ENCODE results near the gene STX18. TPM values are rescaled to one million over a fixed set of nuclear protein-coding genes. Genes with fewer than 3 reads are reported as not detected.
A peak's percentile ranks its signal among the peaks of the same experiment; 100 is the strongest.
"Not testable (repeated sequence)": the region's sequence is repeated elsewhere in the genome, so short reads cannot be mapped to it uniquely, and the experiment has no call there.

STX18 gene
- total and polyA plus RNA-seq, 2 donors (not counting 1 experiment from before 2014, with no cell fraction given), result 27.4 to 28.2 TPM

DNA sequence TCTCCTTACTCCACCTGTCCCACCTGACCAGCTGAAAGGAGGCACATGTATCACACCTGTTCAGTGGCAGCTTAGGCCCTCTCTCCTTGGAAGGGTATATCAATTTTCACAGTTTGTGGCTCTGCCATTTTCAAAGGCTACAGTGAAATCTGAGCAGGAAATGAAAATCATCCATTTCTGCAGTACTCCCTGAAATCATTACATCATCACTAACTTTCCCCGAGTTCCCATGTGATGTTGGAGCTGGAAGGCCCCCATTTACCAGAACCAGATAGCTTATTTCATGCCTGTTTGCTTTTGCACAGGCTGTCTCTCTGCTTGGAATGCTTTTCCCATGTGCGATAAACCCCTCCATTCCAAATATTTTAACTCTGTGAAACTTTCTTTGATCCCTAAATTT is 31.0 kb upstream of the STX18 start:
- no peak overlapping the region for H2AFZ ChIP-seq (ENCODE audit: low read length)
- no peaks in the 10 kb centered on the region for H3K36me3 ChIP-seq (ENCODE audit: control insufficient read depth, insufficient read depth, low read length)
- H3K4me2 ChIP-seq (ENCODE audit: extremely low read depth, insufficient read depth, low read length), result no peak overlapping the region
- no peaks in the 10 kb centered on the region for H3K9me3 ChIP-seq (ENCODE audit: control insufficient read depth, insufficient read depth, low read depth, low read length)
- peak in 1 of 2 donors; percentile 27 for DNase-seq (ENCODE audit: low read depth in 2 of 2)
- H3K4me1 ChIP-seq (ENCODE audit: control insufficient read depth, extremely low read depth, insufficient read depth, low read length), result peaks cover 6% of the 10 kb centered on the region
- no peak overlapping the region for H3K4me3 ChIP-seq (replicated peaks in 1 of 4; ENCODE audit: control extremely low read depth in 1 of 4, insufficient read depth in 1 of 4, low read depth in 3 of 4, low read length in 4 of 4)
- H4K20me1 ChIP-seq (ENCODE audit: control insufficient read depth, extremely low read depth, insufficient read depth, low read length), result no peaks in the 10 kb centered on the region
- no peak overlapping the region for H3K27ac ChIP-seq (ENCODE audit: insufficient read depth, low read length)
- TF ChIP-seq, protein P1, sequence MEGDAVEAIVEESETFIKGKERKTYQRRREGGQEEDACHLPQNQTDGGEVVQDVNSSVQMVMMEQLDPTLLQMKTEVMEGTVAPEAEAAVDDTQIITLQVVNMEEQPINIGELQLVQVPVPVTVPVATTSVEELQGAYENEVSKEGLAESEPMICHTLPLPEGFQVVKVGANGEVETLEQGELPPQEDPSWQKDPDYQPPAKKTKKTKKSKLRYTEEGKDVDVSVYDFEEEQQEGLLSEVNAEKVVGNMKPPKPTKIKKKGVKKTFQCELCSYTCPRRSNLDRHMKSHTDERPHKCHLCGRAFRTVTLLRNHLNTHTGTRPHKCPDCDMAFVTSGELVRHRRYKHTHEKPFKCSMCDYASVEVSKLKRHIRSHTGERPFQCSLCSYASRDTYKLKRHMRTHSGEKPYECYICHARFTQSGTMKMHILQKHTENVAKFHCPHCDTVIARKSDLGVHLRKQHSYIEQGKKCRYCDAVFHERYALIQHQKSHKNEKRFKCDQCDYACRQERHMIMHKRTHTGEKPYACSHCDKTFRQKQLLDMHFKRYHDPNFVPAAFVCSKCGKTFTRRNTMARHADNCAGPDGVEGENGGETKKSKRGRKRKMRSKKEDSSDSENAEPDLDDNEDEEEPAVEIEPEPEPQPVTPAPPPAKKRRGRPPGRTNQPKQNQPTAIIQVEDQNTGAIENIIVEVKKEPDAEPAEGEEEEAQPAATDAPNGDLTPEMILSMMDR (conservative IDR thresholded peaks at IDR 0.05 in 1 of 2, IDR thresholded peaks at IDR 0.05 in 1 of 2; ENCODE audit: low read depth in 1 of 2, low read length in 2 of 2), result no peak
- TF ChIP-seq EZH2 (IDR thresholded peaks at IDR 0.05; ENCODE audit: low read length, missing control alignments), result no peak
- H3K9ac ChIP-seq (ENCODE audit: insufficient read depth, low read length), result no peak overlapping the region
- H3K27me3 ChIP-seq (ENCODE audit: control insufficient read depth, insufficient read depth, low read length), result no peaks in the 10 kb centered on the region
- no peaks in the 10 kb centered on the region for H3K79me2 ChIP-seq (ENCODE audit: control insufficient read depth, insufficient read depth, low read length)

DNA sequence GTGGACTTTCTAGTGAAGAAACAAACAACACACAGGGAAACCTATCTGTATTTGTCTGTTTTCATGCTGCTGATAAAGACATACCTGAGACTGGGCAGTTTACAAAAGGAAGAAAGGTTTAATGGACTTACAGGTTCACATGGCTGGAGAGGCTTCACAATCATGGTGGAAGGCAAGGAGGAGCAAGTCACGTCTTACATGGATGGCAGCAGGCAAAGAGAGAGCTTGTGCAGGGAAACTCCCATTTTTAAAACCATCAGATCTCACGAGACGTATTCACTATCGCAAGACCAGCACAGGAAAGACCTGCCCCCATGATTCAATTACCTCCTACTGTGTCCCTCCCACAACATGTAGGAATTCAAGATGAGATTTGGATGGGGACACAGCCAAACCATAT is 28.0 kb upstream of the STX18 start:
- not testable (repeated sequence) for H3K79me2 ChIP-seq (ENCODE audit: control insufficient read depth, insufficient read depth, low read length); H3K4me1 ChIP-seq (ENCODE audit: control insufficient read depth, extremely low read depth, insufficient read depth, low read length); H2AFZ ChIP-seq (ENCODE audit: low read length); H3K4me3 ChIP-seq (replicated peaks in 1 of 4; ENCODE audit: control extremely low read depth in 1 of 4, insufficient read depth in 1 of 4, low read depth in 3 of 4, low read length in 4 of 4); H3K4me2 ChIP-seq (ENCODE audit: extremely low read depth, insufficient read depth, low read length); DNase-seq (ENCODE audit: low read depth in 2 of 2); H3K9me3 ChIP-seq (ENCODE audit: control insufficient read depth, insufficient read depth, low read depth, low read length); H3K27me3 ChIP-seq (ENCODE audit: control insufficient read depth, insufficient read depth, low read length); H3K9ac ChIP-seq (ENCODE audit: insufficient read depth, low read length); H3K36me3 ChIP-seq (ENCODE audit: control insufficient read depth, insufficient read depth, low read length); H3K27ac ChIP-seq (ENCODE audit: insufficient read depth, low read length); H4K20me1 ChIP-seq (ENCODE audit: control insufficient read depth, extremely low read depth, insufficient read depth, low read length)

- DNase-seq (ENCODE audit: low read depth in 2 of 2), result peak in 1 of 2 donors; percentile 24
- no peaks in the 10 kb centered on the region for H3K27me3 ChIP-seq (ENCODE audit: control insufficient read depth, insufficient read depth, low read length)
- no peaks in the 10 kb centered on the region for H4K20me1 ChIP-seq (ENCODE audit: control insufficient read depth, extremely low read depth, insufficient read depth, low read length)
- no peak overlapping the region for H2AFZ ChIP-seq (ENCODE audit: low read length)
- no peak overlapping the region for H3K4me3 ChIP-seq (replicated peaks in 1 of 4; ENCODE audit: control extremely low read depth in 1 of 4, insufficient read depth in 1 of 4, low read depth in 3 of 4, low read length in 4 of 4)
- TF ChIP-seq EZH2 (IDR thresholded peaks at IDR 0.05; ENCODE audit: low read length, missing control alignments), result no peak
- TF ChIP-seq, protein P1 (conservative IDR thresholded peaks at IDR 0.05 in 1 of 2, IDR thresholded peaks at IDR 0.05 in 1 of 2; ENCODE audit: low read depth in 1 of 2, low read length in 2 of 2), result no peak
- H3K4me2 ChIP-seq (ENCODE audit: extremely low read depth, insufficient read depth, low read length), result no peak overlapping the region
- H3K27ac ChIP-seq (ENCODE audit: insufficient read depth, low read length), result no peak overlapping the region
- no peaks in the 10 kb centered on the region for H3K36me3 ChIP-seq (ENCODE audit: control insufficient read depth, insufficient read depth, low read length)
- H3K9ac ChIP-seq (ENCODE audit: insufficient read depth, low read length), result no peak overlapping the region
- no peaks in the 10 kb centered on the region for H3K79me2 ChIP-seq (ENCODE audit: control insufficient read depth, insufficient read depth, low read length)
- H3K4me1 ChIP-seq (ENCODE audit: control insufficient read depth, extremely low read depth, insufficient read depth, low read length), result no peaks in the 10 kb centered on the region
- no peaks in the 10 kb centered on the region for H3K9me3 ChIP-seq (ENCODE audit: control insufficient read depth, insufficient read depth, low read depth, low read length)
These were observed 27.1 kb upstream of the STX18 start for GRCh38 chr4:4568806-4569427.

DNA sequence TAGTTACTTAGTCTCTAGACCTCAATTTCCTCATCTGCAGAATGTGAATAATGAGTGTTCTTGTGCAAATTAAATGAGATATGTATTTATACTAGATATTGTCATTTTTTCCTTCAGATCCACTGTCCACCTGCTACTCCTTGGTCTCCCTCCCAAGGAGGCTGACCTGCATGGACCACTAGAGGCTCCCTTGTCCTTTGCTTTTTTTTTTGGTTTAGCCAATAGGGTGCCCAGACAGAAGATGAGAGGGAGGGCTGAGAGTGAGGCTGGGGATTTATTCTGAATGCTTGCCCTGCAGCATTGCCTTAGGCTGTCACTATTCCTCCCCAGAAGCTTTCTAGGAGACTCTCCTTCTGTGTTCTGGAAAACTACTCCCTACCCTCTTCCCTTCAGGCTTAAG is 24.5 kb upstream of the STX18 start:
- not testable (repeated sequence) for DNase-seq (ENCODE audit: low read depth in 2 of 2); H3K79me2 ChIP-seq (ENCODE audit: control insufficient read depth, insufficient read depth, low read length); H3K4me1 ChIP-seq (ENCODE audit: control insufficient read depth, extremely low read depth, insufficient read depth, low read length); H3K9ac ChIP-seq (ENCODE audit: insufficient read depth, low read length); H3K4me2 ChIP-seq (ENCODE audit: extremely low read depth, insufficient read depth, low read length); H3K27me3 ChIP-seq (ENCODE audit: control insufficient read depth, insufficient read depth, low read length); H2AFZ ChIP-seq (ENCODE audit: low read length); H3K27ac ChIP-seq (ENCODE audit: insufficient read depth, low read length); H4K20me1 ChIP-seq (ENCODE audit: control insufficient read depth, extremely low read depth, insufficient read depth, low read length); H3K4me3 ChIP-seq (replicated peaks in 1 of 4; ENCODE audit: control extremely low read depth in 1 of 4, insufficient read depth in 1 of 4, low read depth in 3 of 4, low read length in 4 of 4); H3K36me3 ChIP-seq (ENCODE audit: control insufficient read depth, insufficient read depth, low read length); H3K9me3 ChIP-seq (ENCODE audit: control insufficient read depth, insufficient read depth, low read depth, low read length)
